ENCODE measurements around the gene ZFHX3. TPM values are rescaled to one million over a fixed set of nuclear protein-coding genes. Genes with fewer than 3 reads are reported as not detected.

The ZFHX3 gene
- total and polyA plus RNA-seq, 2 donors from 2014 or later, result 2.3 to 29.3 TPM

- H3K4me1 ChIP-seq (ENCODE audit: control insufficient read depth in 2 of 3, insufficient read depth in 2 of 3, low read depth in 1 of 3, low read length in 3 of 3), result peaks cover 3 to 34% (median 26%) of the 10 kb centered on the region in 3 donors
- H3K9ac ChIP-seq (ENCODE audit: low read length in 3 of 3), result no peak overlapping the region
- TF ChIP-seq CTCF (IDR thresholded peaks at IDR 0.05; ENCODE audit: borderline replicate concordance, extremely low read depth, insufficient read depth), result no peak
- H3K36me3 ChIP-seq (ENCODE audit: control insufficient read depth in 2 of 3, insufficient read depth in 3 of 3, low read length in 3 of 3), result no peaks in the 10 kb centered on the region
- no peaks in the 10 kb centered on the region for H3K27me3 ChIP-seq (ENCODE audit: control insufficient read depth, insufficient read depth, low read length)
- DNase-seq (no peak), FAIRE-seq (no peak)
- H3K27ac ChIP-seq (ENCODE audit: low read depth in 2 of 2, low read length in 2 of 2), result no peak overlapping the region
- no peak overlapping the region for H3K4me3 ChIP-seq (ENCODE audit: low read length in 3 of 3)
- intact Hi-C loops (cut with DNase I), result no loop called here
- no peaks in the 10 kb centered on the region for H3K9me3 ChIP-seq (ENCODE audit: control insufficient read depth in 2 of 3, insufficient read depth in 1 of 3, low read length in 3 of 3)
Observed at GRCh38 chr16:73023752-73024570, 24.0 kb downstream of the ZFHX3 start.

- Histone ChIP-seq H3K4me1 (ENCODE audit: control insufficient read depth in 2 of 3, insufficient read depth in 2 of 3, low read depth in 1 of 3, low read length in 3 of 3) (peaks cover 3 to 33% (median 26%) of the 10 kb centered on the region in 3 donors), H3K27ac (ENCODE audit: low read depth in 2 of 2, low read length in 2 of 2) (no peak overlapping the region), H3K4me3 (ENCODE audit: low read length in 3 of 3) (no peak overlapping the region), H3K27me3 (ENCODE audit: control insufficient read depth, insufficient read depth, low read length) (no peaks in the 10 kb centered on the region), H3K9ac (ENCODE audit: low read length in 3 of 3) (no peak overlapping the region), H3K9me3 (ENCODE audit: control insufficient read depth in 2 of 3, insufficient read depth in 1 of 3, low read length in 3 of 3) (no peaks in the 10 kb centered on the region), H3K36me3 (ENCODE audit: control insufficient read depth in 2 of 3, insufficient read depth in 3 of 3, low read length in 3 of 3) (no peaks in the 10 kb centered on the region)
- FAIRE-seq (no peak), DNase-seq (no peak)
- no peak for TF ChIP-seq CTCF (IDR thresholded peaks at IDR 0.05; ENCODE audit: borderline replicate concordance, extremely low read depth, insufficient read depth)
- intact Hi-C loops (cut with DNase I), result no loop called here
Observed at GRCh38 chr16:73023320-73023719, 24.6 kb downstream of the ZFHX3 start.

GRCh38 chr16:73022534-73022933 lies 25.4 kb downstream of the ZFHX3 start:
- Histone ChIP-seq H3K27me3 (ENCODE audit: control insufficient read depth, insufficient read depth, low read length) (no peaks in the 10 kb centered on the region), H3K9me3 (ENCODE audit: control insufficient read depth in 2 of 3, insufficient read depth in 1 of 3, low read length in 3 of 3) (no peaks in the 10 kb centered on the region), H3K4me1 (ENCODE audit: control insufficient read depth in 2 of 3, insufficient read depth in 2 of 3, low read depth in 1 of 3, low read length in 3 of 3) (peaks cover 3 to 31% (median 19%) of the 10 kb centered on the region in 3 donors), H3K4me3 (ENCODE audit: low read length in 3 of 3) (no peak overlapping the region), H3K36me3 (ENCODE audit: control insufficient read depth in 2 of 3, insufficient read depth in 3 of 3, low read length in 3 of 3) (no peaks in the 10 kb centered on the region), H3K27ac (ENCODE audit: low read depth in 2 of 2, low read length in 2 of 2) (no peak overlapping the region), H3K9ac (ENCODE audit: low read length in 3 of 3) (no peak overlapping the region)
- TF ChIP-seq CTCF (IDR thresholded peaks at IDR 0.05; ENCODE audit: borderline replicate concordance, extremely low read depth, insufficient read depth), result no peak
- no peak for DNase-seq
- no peak for FAIRE-seq
- intact Hi-C loops (cut with DNase I), result no loop called here

Measured in kidney (tissue), 14 donors.